Peyer's patch (tissue), 4 donors: ENCODE data around the gene EPPIN.

ENCODE experiments used
- CTCF ChIP-seq, 6 experiments: fragments of 450-650 bp in 4 of 6; fragments of 200-600 bp in 2 of 6; sonication (generic) in 1 of 6; IDR thresholded peaks; one replicate each; pipeline ENCODE4 v1.5.1; 2017 to 2019; ENCODE audit warnings: antibody characterized with exemption in 6 of 6, mild to moderate bottlenecking in 3 of 6, moderate library complexity in 1 of 6
- POLR2A ChIP-seq, 2 donors: fragments of 450-650 bp; IDR thresholded peaks; one replicate each; pipeline ENCODE4 v1.5.1; 2017; ENCODE audit warnings: antibody characterized with exemption in 2 of 2, mild to moderate bottlenecking in 2 of 2, moderate library complexity in 2 of 2

GRCh38 chr20:45564760-45565276 lies 17.6 kb upstream of the EPPIN start:
- TF ChIP-seq CTCF (IDR thresholded peaks at IDR 0.05) (no peak), POLR2A (IDR thresholded peaks at IDR 0.05) (no peak)
